H1 (cell line): ENCODE data around the gene INTS1. TPM values are rescaled to one million over a fixed set of nuclear protein-coding genes. Genes with fewer than 3 reads are reported as not detected.

Source experiments
- CTCF ChIA-PET: fragments of 300-600 bp; sonication (Branson Sonifier 250); formaldehyde crosslinking; loops from one replicate; lab custom pipeline; 2021; ENCODE audit not compliant: partially characterized antibody; lab: Charles Lee
- POLR2A ChIA-PET: fragments of 300-600 bp; sonication (Branson Sonifier 250); formaldehyde crosslinking; loops from one replicate; lab custom pipeline; 2021; ENCODE audit warnings: inconsistent platforms; ENCODE audit not compliant: partially characterized antibody; lab: Charles Lee
- DNase-seq, 2 experiments: peaks; one replicate each; pipeline versions ENCODE4 v3.0.0 to v3.0.0-alpha.2; 2010 to 2022; ENCODE audit warnings: low spot score in 2 of 2, low read depth in 1 of 2, mixed read lengths in 1 of 2
- FAIRE-seq: peaks from 2 replicates; lab custom pipeline; 2011; peaks lifted over from hg19 to GRCh38; lab: Jason Lieb, UNC
- H2AFZ ChIP-seq: 2 replicates; pipeline ENCODE4 v1.8.1; 2012; ENCODE audit warnings: low read length, inconsistent platforms
- H2AK5ac ChIP-seq: 2 replicates; pipeline ENCODE4 v1.6.1; 2013; ENCODE audit warnings: low read depth, low read length
- H2BK120ac ChIP-seq: replicated peaks from 2 replicates; pipeline ENCODE3; 2013; ENCODE audit warnings: low read depth, low read length, inconsistent platforms
- H2BK12ac ChIP-seq: 2 replicates; pipeline ENCODE4 v1.6.1; 2013; ENCODE audit warnings: low read depth, low read length
- H2BK15ac ChIP-seq: 2 replicates; pipeline ENCODE4 v1.6.1; 2013; ENCODE audit warnings: low read length
- H2BK20ac ChIP-seq: 2 replicates; pipeline ENCODE4 v1.6.1; 2013; ENCODE audit warnings: low read length
- H2BK5ac ChIP-seq: 2 replicates; pipeline ENCODE4 v1.6.1; 2013; ENCODE audit warnings: low read depth, low read length
- H3K14ac ChIP-seq: 2 replicates; pipeline ENCODE4 v1.6.1; 2013; ENCODE audit warnings: inconsistent platforms; ENCODE audit not compliant: insufficient read length
- H3K18ac ChIP-seq: 2 replicates; pipeline ENCODE4 v1.6.1; 2013; ENCODE audit warnings: low read length; ENCODE audit errors: extremely low read depth
- H3K23ac ChIP-seq: 2 replicates; pipeline ENCODE4 v1.6.1; 2013; ENCODE audit warnings: inconsistent platforms; ENCODE audit not compliant: insufficient read length
- H3K23me2 ChIP-seq: 2 replicates; pipeline ENCODE4 v1.6.1; 2013; ENCODE audit warnings: low read depth, low read length
- H3K27ac ChIP-seq: 2 replicates; pipeline ENCODE4 v1.6.1; 2011; ENCODE audit warnings: low read depth, low read length, inconsistent platforms
- H3K27me3 ChIP-seq, 4 experiments: replicated peaks in 1 of 4; 1 replicate in 1 of 4; 2 replicates in 3 of 4; pipeline versions ENCODE4 v1.6.1 to v1.8.1; 2011 to 2013; ENCODE audit warnings: low read length in 3 of 4, mild to moderate bottlenecking in 3 of 4, inconsistent platforms in 2 of 4, mixed read lengths in 2 of 4, moderate library complexity in 1 of 4; ENCODE audit not compliant: control insufficient read depth in 3 of 4, insufficient read depth in 3 of 4; ENCODE audit errors: extremely low read depth in 1 of 4
- H3K36me3 ChIP-seq, 4 experiments: 2 replicates each; pipeline versions ENCODE4 v1.6.1 to v1.8.1; 2011 to 2013; ENCODE audit warnings: mild to moderate bottlenecking in 4 of 4, low read length in 3 of 4, moderate library complexity in 2 of 4, control low read depth in 1 of 4, inconsistent platforms in 1 of 4; ENCODE audit not compliant: insufficient read depth in 4 of 4, control insufficient read depth in 2 of 4
- H3K4ac ChIP-seq: replicated peaks from 2 replicates; pipeline ENCODE3; 2013; ENCODE audit warnings: low read length, low read depth, mixed read lengths, inconsistent platforms; ENCODE audit not compliant: insufficient read length
- H3K4me1 ChIP-seq, 4 experiments: replicated peaks in 1 of 4; 1 replicate in 1 of 4; 2 replicates in 3 of 4; pipeline versions ENCODE4 v1.6.1 to v1.8.1; 2011 to 2013; ENCODE audit warnings: low read length in 3 of 4, inconsistent platforms in 2 of 4, mixed read lengths in 1 of 4; ENCODE audit not compliant: insufficient read depth in 4 of 4, control insufficient read depth in 3 of 4
- H3K4me2 ChIP-seq, 2 experiments: 2 replicates each; pipeline versions ENCODE4 v1.6.1 to v1.8.1; 2011 to 2013; ENCODE audit warnings: low read depth in 2 of 2, low read length in 2 of 2, control low read depth in 1 of 2, inconsistent platforms in 1 of 2, mild to moderate bottlenecking in 1 of 2; ENCODE audit not compliant: insufficient read depth in 1 of 2
- H3K4me3 ChIP-seq, 4 experiments: fragments of 200-600, 300-600 bp in 1 of 4; sonication (generic), shearing (Covaris generic), sonication (Bioruptor Twin) in 1 of 4; 2 replicates each; pipeline versions ENCODE4 v1.5.1 to v1.8.1; 2011 to 2016; ENCODE audit warnings: low read length in 4 of 4, low read depth in 3 of 4, control low read depth in 2 of 4, inconsistent platforms in 2 of 4, mild to moderate bottlenecking in 2 of 4, mixed read lengths in 1 of 4, moderate library complexity in 1 of 4; ENCODE audit not compliant: insufficient read depth in 2 of 4; ENCODE audit errors: extremely low read depth in 1 of 4
- H3K56ac ChIP-seq: replicated peaks from 2 replicates; pipeline ENCODE3; 2013; ENCODE audit warnings: low read depth, mild to moderate bottlenecking, mixed read lengths, low read length, inconsistent platforms; ENCODE audit not compliant: insufficient read length
- H3K79me1 ChIP-seq: 2 replicates; pipeline ENCODE4 v1.6.1; 2013; ENCODE audit warnings: low read depth, low read length, control low read depth
- H3K79me2 ChIP-seq, 2 experiments: 2 replicates each; pipeline versions ENCODE4 v1.6.1 to v1.8.1; 2012 to 2013; ENCODE audit warnings: low read length in 2 of 2, mild to moderate bottlenecking in 2 of 2, inconsistent platforms in 1 of 2; ENCODE audit not compliant: insufficient read depth in 2 of 2, control insufficient read depth in 1 of 2
- H3K9ac ChIP-seq, 4 experiments: replicated peaks in 1 of 4; 1 replicate in 1 of 4; 2 replicates in 3 of 4; pipeline versions ENCODE4 v1.6.1 to v1.8.1; 2011 to 2013; ENCODE audit warnings: low read depth in 3 of 4, low read length in 3 of 4, control low read depth in 2 of 4, mild to moderate bottlenecking in 2 of 4, moderate library complexity in 2 of 4, inconsistent platforms in 1 of 4; ENCODE audit errors: extremely low read depth in 1 of 4
- H3K9me3 ChIP-seq, 2 experiments: 2 replicates each; pipeline versions ENCODE4 v1.6.1 to v1.8.1; 2012 to 2013; ENCODE audit warnings: mild to moderate bottlenecking in 2 of 2, moderate library complexity in 2 of 2, control low read depth in 1 of 2, inconsistent platforms in 1 of 2, low read depth in 1 of 2, low read length in 1 of 2, mixed read lengths in 1 of 2; ENCODE audit not compliant: insufficient read depth in 2 of 2
- H4K20me1 ChIP-seq, 2 experiments: replicated peaks in 1 of 2; 2 replicates each; pipeline versions ENCODE3 to v1.8.1; 2011 to 2013; ENCODE audit warnings: inconsistent platforms in 2 of 2, low read length in 2 of 2, mild to moderate bottlenecking in 1 of 2; ENCODE audit not compliant: insufficient read depth in 2 of 2, control insufficient read depth in 1 of 2
- H4K5ac ChIP-seq: 2 replicates; pipeline ENCODE4 v1.6.1; 2013; ENCODE audit warnings: low read length, low read depth, mixed read lengths, inconsistent platforms; ENCODE audit not compliant: insufficient read length
- H4K8ac ChIP-seq: 2 replicates; pipeline ENCODE4 v1.8.0; 2013; ENCODE audit warnings: mild to moderate bottlenecking, moderate library complexity, low read length, inconsistent platforms; ENCODE audit not compliant: insufficient read depth; ENCODE audit errors: extremely low read depth
- H4K91ac ChIP-seq: replicated peaks from 2 replicates; pipeline ENCODE3; 2013; ENCODE audit warnings: low read length, mixed read lengths, inconsistent platforms; ENCODE audit not compliant: insufficient read length
- BACH1 ChIP-seq: IDR thresholded peaks from 2 replicates; pipeline ENCODE4 v1.6.1; 2012; ENCODE audit warnings: low read length, improper control_type of control experiment
- CTCF ChIP-seq, 3 experiments: IDR thresholded peaks; 1 replicate in 2 of 3; 2 replicates in 1 of 3; pipeline versions ENCODE4 v1.5.1 to v1.6.1; 2011; ENCODE audit warnings: low read length in 3 of 3, mild to moderate bottlenecking in 3 of 3, inconsistent platforms in 2 of 3, low read depth in 1 of 3, moderate library complexity in 1 of 3; ENCODE audit not compliant: insufficient read depth in 1 of 3; ENCODE audit errors: control extremely low read depth in 1 of 3
- WGBS, 2 experiments: shearing (Covaris generic) in 1 of 2; methylation state at CpG; one replicate each; pipeline versions ENCODE4 v1.1.6 to v1.1.7; 2013 to 2015; ENCODE audit warnings: low lambda C conversion rate in 2 of 2, mixed read lengths in 2 of 2, inconsistent platforms in 1 of 2, low coverage in 1 of 2, missing lambda C conversion rate in 1 of 2; ENCODE audit not compliant: insufficient replicate concordance in 2 of 2, insufficient coverage in 1 of 2, insufficient read length in 1 of 2; ENCODE audit errors: extremely low coverage in 1 of 2, missing lambda C conversion rate in 1 of 2; 5-methylcytosine and 5-hydroxymethylcytosine counted together
- polyA plus RNA-seq, 7 experiments: library from polyadenylated mRNA; depleted of rRNA in 3 of 7; stranded (reverse) in 5 of 7; unstranded in 2 of 7; fragments of >200 nt in 5 of 7; fragments of 200-250 nt in 2 of 7; gene quantifications; 1 replicate in 5 of 7; 2 replicates in 1 of 7; 4 replicates in 1 of 7; pipeline versions ENCODE4 v1.2.1 to v1.2.3, GENCODE V29; 2011 to 2013; ENCODE audit warnings: missing spikeins in 2 of 7, mixed read lengths in 2 of 7
- total RNA-seq: library from RNA; stranded (reverse); fragmentation: NEBNext Ultra II Directional; extraction: Animal tissue kit (Norgen Biotek cat#: 25700); gene quantifications from 2 replicates; pipeline ENCODE4 v1.2.1, GENCODE V29; 2021

The INTS1 gene
- total and polyA plus RNA-seq, 2 of the 8 experiments (the other 6 are each of a cell fraction or from before 2014, with no cell fraction given) = 76.9 to 104 TPM

GRCh38 chr7:1542329-1542728 is 38.1 kb upstream of the INTS1 start:
- H3K9me3 ChIP-seq = no peaks in the 10 kb centered on the region
- no peak for DNase-seq
- peaks cover 0 to 5% (median 5%) of the 10 kb centered on the region in 4 experiments; a peak in 5 of 7 replicates for H3K4me1 ChIP-seq
- no peaks in the 10 kb centered on the region for H3K23me2 ChIP-seq
- H3K27me3 ChIP-seq = no peaks in the 10 kb centered on the region
- CTCF ChIA-PET = interaction anchor here (0.8 kb wide), 1 partner anchor 11 kb away, joined by 3 read pairs; no protein-coding TSS in a partner anchor
- H2BK5ac ChIP-seq = no peak overlapping the region
- H4K20me1 ChIP-seq = peaks cover 0 to 12% of the 10 kb centered on the region in 2 experiments
- no peak for TF ChIP-seq BACH1
- TF ChIP-seq CTCF (IDR thresholded peaks at IDR 0.05; ENCODE audit: control extremely low read depth in 1 of 3, insufficient read depth in 1 of 3, low read depth in 1 of 3, low read length in 3 of 3) = no peak
- H3K56ac ChIP-seq = no peak overlapping the region
- no peak overlapping the region for H2BK12ac ChIP-seq
- H3K79me2 ChIP-seq = peaks cover 0 to 12% of the 10 kb centered on the region in 2 experiments; a peak in 2 of 4 replicates
- H3K4ac ChIP-seq = no peak overlapping the region
- H2BK120ac ChIP-seq = no peak overlapping the region
- H4K5ac ChIP-seq = no peak overlapping the region
- no peak overlapping the region for H2AK5ac ChIP-seq
- H3K9ac ChIP-seq = no peak overlapping the region
- H4K91ac ChIP-seq = no peak overlapping the region
- H3K4me2 ChIP-seq = no peak overlapping the region
- H2AFZ ChIP-seq = no peak overlapping the region
- POLR2A ChIA-PET = interaction anchor here (2.0 to 4.9 kb wide), 2 partner anchors 9 to 17 kb away, joined by 6 to 26 read pairs; no protein-coding TSS in a partner anchor
- no peak overlapping the region for H2BK20ac ChIP-seq
- WGBS, 2 experiments = 90% methylated on average over 21 of the region's 21 CpGs; no CpG with 5 or more reads in 1 of the 2 experiments
- no peak overlapping the region for H3K27ac ChIP-seq
- FAIRE-seq = no peak
- no peak overlapping the region for H3K14ac ChIP-seq
- H3K36me3 ChIP-seq = peaks cover 0 to 17% (median 0%) of the 10 kb centered on the region in 4 experiments; a peak in 4 of 8 replicates
- no peak overlapping the region for H3K18ac ChIP-seq
- peaks cover 6% of the 10 kb centered on the region; the same call in 1 of the 2 replicates for H3K79me1 ChIP-seq
- H3K4me3 ChIP-seq = no peak overlapping the region
- H4K8ac ChIP-seq = peak overlapping the region; percentile 25; the same call in 1 of the 2 replicates
- no peak overlapping the region for H2BK15ac ChIP-seq
- no peak overlapping the region for H3K23ac ChIP-seq
